CD4-positive, alpha-beta memory T cell (primary cell): ENCODE measurements around the gene PLA2G2A. TPM values are rescaled to one million over a fixed set of nuclear protein-coding genes. Genes with fewer than 3 reads are reported as not detected.

ENCODE experiments used
- CTCF ChIA-PET: fragments of 350-600 bp; sonication (Branson Sonifier 250); formaldehyde crosslinking; loops from one replicate; lab custom pipeline; 2021; ENCODE audit warnings: inconsistent platforms; ENCODE audit not compliant: partially characterized antibody; lab: Charles Lee
- POLR2A ChIA-PET: fragments of 350-600 bp; sonication (Branson Sonifier 250); formaldehyde crosslinking; loops from one replicate; lab custom pipeline; 2021; ENCODE audit not compliant: partially characterized antibody; lab: Charles Lee
- DNase-seq, 5 donors: peaks; one replicate each; pipeline versions ENCODE4 v3.0.0 to v3.0.0-alpha.2; 2020 to 2022; ENCODE audit warnings: mixed read lengths in 1 of 5
- H3K27ac ChIP-seq: one replicate; pipeline ENCODE4 v1.7.0; 2013; ENCODE audit warnings: low read depth, low read length
- H3K27me3 ChIP-seq: 2 replicates; pipeline ENCODE4 v1.7.0; 2013; ENCODE audit warnings: mild to moderate bottlenecking, low read length, moderate library complexity; ENCODE audit not compliant: insufficient read depth
- H3K36me3 ChIP-seq: 2 replicates; pipeline ENCODE4 v1.7.0; 2013; ENCODE audit warnings: mild to moderate bottlenecking, low read length, moderate library complexity; ENCODE audit not compliant: insufficient read depth
- H3K4me1 ChIP-seq: 2 replicates; pipeline ENCODE4 v1.7.0; 2013; ENCODE audit warnings: mild to moderate bottlenecking, low read length, moderate library complexity; ENCODE audit not compliant: insufficient read depth
- H3K4me3 ChIP-seq, 2 donors: one replicate each; pipeline ENCODE4 v1.7.0; 2013; ENCODE audit warnings: low read length in 2 of 2, mild to moderate bottlenecking in 1 of 2
- H3K9me3 ChIP-seq, 2 donors: one replicate each; pipeline ENCODE4 v1.7.0; 2013; ENCODE audit warnings: low read length in 2 of 2, control low read depth in 1 of 2; ENCODE audit not compliant: control insufficient read depth in 1 of 2
- H3K27ac Mint-ChIP-seq, 7 donors: one replicate each; pipeline ENCODE4 v1.8.0; 2020 to 2021; ENCODE audit warnings: mixed read lengths in 7 of 7, mild to moderate bottlenecking in 6 of 7, inconsistent platforms in 3 of 7, moderate library complexity in 3 of 7
- H3K27me3 Mint-ChIP-seq, 2 donors: one replicate each; pipeline ENCODE4 v1.8.0; 2020 to 2021; ENCODE audit warnings: mixed read lengths in 2 of 2
- H3K36me3 Mint-ChIP-seq, 2 donors: one replicate each; pipeline ENCODE4 v1.8.0; 2020 to 2021; ENCODE audit warnings: mixed read lengths in 2 of 2, inconsistent platforms in 1 of 2, mild to moderate bottlenecking in 1 of 2
- H3K4me1 Mint-ChIP-seq, 4 donors: one replicate each; pipeline ENCODE4 v1.8.0; 2020 to 2021; ENCODE audit warnings: mixed read lengths in 4 of 4, mild to moderate bottlenecking in 1 of 4
- H3K4me3 Mint-ChIP-seq, 8 donors: one replicate each; pipeline ENCODE4 v1.8.0; 2020 to 2021; ENCODE audit warnings: mixed read lengths in 8 of 8, mild to moderate bottlenecking in 7 of 8, moderate library complexity in 6 of 8, inconsistent platforms in 3 of 8
- H3K9me3 Mint-ChIP-seq, 8 donors: one replicate each; pipeline ENCODE4 v1.8.0; 2020 to 2021; ENCODE audit warnings: mixed read lengths in 8 of 8, mild to moderate bottlenecking in 5 of 8, inconsistent platforms in 3 of 8, moderate library complexity in 1 of 8
- intact Hi-C: fragments of 100-400 bp; cut with micrococcal nuclease; formaldehyde crosslinking; loops from one replicate; pipeline ENCODE4 v1.15.1; 2023
- polyA plus RNA-seq, 2 donors: library from polyadenylated mRNA; unstranded; fragments of 300-500 nt; fragmentation: Illumina TruSeq; gene quantifications; one replicate each; pipeline ENCODE4 v1.2.3, GENCODE V29; 2021
- total RNA-seq, 2 experiments: library from RNA; stranded (reverse); gene quantifications; one replicate each; pipeline ENCODE4 v1.2.3, GENCODE V29; 2021

PLA2G2A gene, protein sequence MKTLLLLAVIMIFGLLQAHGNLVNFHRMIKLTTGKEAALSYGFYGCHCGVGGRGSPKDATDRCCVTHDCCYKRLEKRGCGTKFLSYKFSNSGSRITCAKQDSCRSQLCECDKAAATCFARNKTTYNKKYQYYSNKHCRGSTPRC
- total RNA-seq (not detected), polyA plus RNA-seq (not detected)

DNA sequence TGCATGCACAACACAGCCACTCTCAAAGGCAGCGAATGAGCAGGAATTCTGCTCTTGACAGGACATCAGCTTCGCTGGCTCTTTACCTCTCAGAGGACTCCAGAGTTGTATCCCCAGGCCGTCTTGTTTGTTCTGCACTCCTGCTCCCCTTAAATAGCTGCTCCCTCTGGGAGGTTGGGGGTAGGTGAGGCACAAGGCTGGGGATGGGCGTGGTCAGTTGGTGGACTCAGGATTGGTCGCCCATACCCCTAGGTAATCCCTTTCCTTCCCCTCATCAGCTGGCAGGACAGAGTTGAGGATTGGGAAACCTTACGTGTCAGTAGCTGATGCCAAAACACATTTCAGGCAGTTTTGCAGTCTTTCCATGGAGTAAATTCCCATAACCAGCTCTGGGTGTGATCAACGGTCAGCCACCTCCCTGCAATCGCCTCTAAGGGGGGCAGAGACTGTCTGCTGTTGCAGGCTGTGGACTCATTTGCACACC lies at the start of gene PLA2G2A:
Gene PLA2G2A (minus strand): TSS at position 125 of the 484 bp plus-strand sequence. CDS start 845 bp downstream, outside the sequence.
- no peaks in the 10 kb centered on the region for H3K36me3 ChIP-seq
- CTCF ChIA-PET: no interaction called here
- H3K27me3 ChIP-seq: no peaks in the 10 kb centered on the region
- intact Hi-C loops: no loop called here
- no peak within 1 kb of the TSS for H3K4me3 ChIP-seq
- Mint-ChIP-seq H3K27ac (no peak within 1 kb of the TSS), H3K9me3 (peaks cover 0 to 2% (median 0%) of the 10 kb centered on the region in 8 donors), H3K36me3 (no peaks in the 10 kb centered on the region), H3K4me1 (peaks cover 0 to 2% (median 0%) of the 10 kb centered on the region in 4 donors), H3K27me3 (peaks cover 17 to 21% of the 10 kb centered on the region in 2 donors), H3K4me3 (no peak within 1 kb of the TSS)
- POLR2A ChIA-PET: no interaction called here
- H3K9me3 ChIP-seq: no peaks in the 10 kb centered on the region
- no peak within 1 kb of the TSS for H3K27ac ChIP-seq
- H3K4me1 ChIP-seq: no peaks in the 10 kb centered on the region
- no peak for DNase-seq

DNA sequence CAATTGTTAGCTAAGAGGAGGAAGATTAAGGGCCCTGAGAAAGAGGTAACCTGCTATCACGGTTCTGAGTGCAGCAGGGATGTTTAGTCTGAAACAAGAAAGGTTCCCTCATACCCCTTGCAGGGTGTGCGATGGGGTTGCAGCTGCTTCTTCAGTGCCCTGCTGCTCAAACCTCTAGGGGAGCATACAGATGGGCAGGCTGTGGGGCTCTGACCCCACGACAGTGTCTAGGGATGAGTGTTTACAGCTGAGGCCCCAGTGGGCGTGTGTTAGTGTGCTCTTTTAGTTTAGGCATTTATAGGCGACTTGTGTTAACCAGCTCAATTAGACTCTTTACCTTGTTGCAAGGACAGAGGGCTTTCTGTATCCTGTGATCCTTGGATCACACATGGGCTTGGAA lies 49.3 kb upstream of the PLA2G2A start:
- H3K36me3 Mint-ChIP-seq: no peaks in the 10 kb centered on the region
- H3K27me3 Mint-ChIP-seq: peaks cover 36 to 44% of the 10 kb centered on the region in 2 donors
- Histone ChIP-seq H3K9me3 (no peaks in the 10 kb centered on the region), H3K4me3 (no peak overlapping the region), H3K4me1 (no peaks in the 10 kb centered on the region), H3K36me3 (no peaks in the 10 kb centered on the region), H3K27me3 (peaks cover 6% of the 10 kb centered on the region), H3K27ac (no peak overlapping the region)
- ChIA-PET CTCF (no interaction called here), POLR2A (no interaction called here)
- no peaks in the 10 kb centered on the region for H3K4me1 Mint-ChIP-seq
- H3K9me3 Mint-ChIP-seq: peaks cover 0 to 13% (median 7%) of the 10 kb centered on the region in 8 donors
- no peak overlapping the region for H3K27ac Mint-ChIP-seq
- no peak for DNase-seq
- H3K4me3 Mint-ChIP-seq: no peak overlapping the region
- intact Hi-C loops: no loop called here

DNA sequence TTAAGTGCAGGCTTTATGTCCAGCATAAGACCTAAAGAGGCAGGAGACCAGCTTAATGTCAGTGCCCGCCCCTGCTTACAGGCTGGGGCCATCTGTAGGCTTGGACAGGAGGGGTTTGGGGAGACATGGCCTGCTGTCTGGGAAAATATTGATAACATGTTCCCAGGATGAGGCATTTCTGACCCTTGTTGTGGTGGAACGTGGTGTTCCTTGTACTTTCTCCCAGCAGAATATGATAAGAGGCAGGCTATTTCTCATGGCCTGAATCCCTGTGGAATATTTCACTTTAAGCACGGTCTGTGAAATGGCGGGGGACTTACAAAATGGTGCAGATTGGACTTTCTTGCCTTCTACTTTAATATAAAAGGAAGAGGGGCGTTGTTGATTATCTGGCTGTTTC lies 48.7 kb upstream of the PLA2G2A start:
- Mint-ChIP-seq H3K4me3 (no peak overlapping the region), H3K27me3 (peaks cover 40 to 44% of the 10 kb centered on the region in 2 donors), H3K36me3 (no peaks in the 10 kb centered on the region), H3K27ac (no peak overlapping the region), H3K4me1 (no peaks in the 10 kb centered on the region), H3K9me3 (peaks cover 0 to 18% (median 7%) of the 10 kb centered on the region in 8 donors)
- H3K9me3 ChIP-seq: no peaks in the 10 kb centered on the region
- no peak overlapping the region for H3K4me3 ChIP-seq
- POLR2A ChIA-PET: no interaction called here
- intact Hi-C loops: no loop called here
- peaks cover 6% of the 10 kb centered on the region for H3K27me3 ChIP-seq
- no peaks in the 10 kb centered on the region for H3K36me3 ChIP-seq
- CTCF ChIA-PET: no interaction called here
- no peaks in the 10 kb centered on the region for H3K4me1 ChIP-seq
- DNase-seq: no peak
- H3K27ac ChIP-seq: no peak overlapping the region

DNA sequence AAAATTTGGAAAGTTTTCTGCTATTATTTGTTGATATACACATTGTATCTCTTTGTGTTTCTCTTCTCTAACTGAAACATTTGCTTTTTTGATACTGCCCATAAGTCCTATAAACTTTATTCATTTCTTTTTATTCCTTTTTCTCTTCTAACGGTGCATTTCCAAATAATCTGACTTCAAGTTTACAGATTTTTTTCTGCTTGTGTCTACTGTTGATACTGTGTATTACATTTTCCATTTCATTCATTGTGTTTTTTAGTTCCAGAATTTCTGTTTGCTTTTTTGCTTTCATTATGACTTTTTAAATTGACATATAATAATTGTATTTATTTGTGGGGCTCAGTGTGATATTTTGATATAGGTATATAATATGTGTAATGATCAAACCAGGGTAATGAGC lies 38.3 kb upstream of the PLA2G2A start:
- H3K4me1 ChIP-seq: no peaks in the 10 kb centered on the region
- Mint-ChIP-seq H3K27me3 (peaks cover 9 to 17% of the 10 kb centered on the region in 2 donors), H3K4me1 (peaks cover 0 to 4% (median under 1%) of the 10 kb centered on the region in 4 donors), H3K27ac (no peak overlapping the region), H3K36me3 (peaks cover 3% of the 10 kb centered on the region in 2 donors), H3K9me3 (peaks cover 0 to 42% (median 34%) of the 10 kb centered on the region in 8 donors), H3K4me3 (no peak overlapping the region)
- H3K27ac ChIP-seq: no peak overlapping the region
- H3K4me3 ChIP-seq: no peak overlapping the region
- ChIA-PET CTCF (no interaction called here), POLR2A (no interaction called here)
- H3K9me3 ChIP-seq: no peaks in the 10 kb centered on the region
- intact Hi-C loops: no loop called here
- DNase-seq: no peak
- no peaks in the 10 kb centered on the region for H3K27me3 ChIP-seq
- H3K36me3 ChIP-seq: no peaks in the 10 kb centered on the region

DNA sequence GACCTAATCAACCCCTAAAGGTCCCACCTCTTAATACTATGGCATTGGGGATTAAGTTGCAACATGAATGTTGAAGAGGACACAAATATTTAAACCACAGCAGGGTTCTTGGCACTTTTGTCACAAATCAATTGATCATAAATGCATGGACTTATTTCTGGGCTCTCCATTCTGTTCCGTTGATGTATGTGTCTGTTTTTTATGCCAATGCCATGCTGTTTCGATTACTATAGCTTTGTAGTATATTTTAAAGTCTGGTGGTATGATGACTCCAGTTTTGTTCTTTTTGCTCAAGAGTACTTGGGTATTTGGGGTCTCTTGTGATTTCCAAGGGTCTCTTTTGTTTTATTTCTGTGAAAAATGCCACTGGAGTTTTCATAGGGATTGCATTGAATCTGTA lies 34.7 kb upstream of the PLA2G2A start:
- H3K4me3 ChIP-seq: no peak overlapping the region
- peaks cover 12 to 14% of the 10 kb centered on the region in 2 donors for H3K27me3 Mint-ChIP-seq
- H3K9me3 Mint-ChIP-seq: peaks cover 0 to 37% (median 28%) of the 10 kb centered on the region in 8 donors
- H3K4me1 Mint-ChIP-seq: peaks cover 0 to 4% (median under 1%) of the 10 kb centered on the region in 4 donors
- ChIA-PET CTCF (no interaction called here), POLR2A (no interaction called here)
- H3K27me3 ChIP-seq: no peaks in the 10 kb centered on the region
- H3K36me3 ChIP-seq: no peaks in the 10 kb centered on the region
- H3K36me3 Mint-ChIP-seq: peaks cover 3% of the 10 kb centered on the region in 2 donors
- no peak overlapping the region for H3K4me3 Mint-ChIP-seq
- H3K27ac ChIP-seq: no peak overlapping the region
- H3K9me3 ChIP-seq: no peaks in the 10 kb centered on the region
- intact Hi-C loops: no loop called here
- no peak overlapping the region for H3K27ac Mint-ChIP-seq
- no peaks in the 10 kb centered on the region for H3K4me1 ChIP-seq
- no peak for DNase-seq

DNA sequence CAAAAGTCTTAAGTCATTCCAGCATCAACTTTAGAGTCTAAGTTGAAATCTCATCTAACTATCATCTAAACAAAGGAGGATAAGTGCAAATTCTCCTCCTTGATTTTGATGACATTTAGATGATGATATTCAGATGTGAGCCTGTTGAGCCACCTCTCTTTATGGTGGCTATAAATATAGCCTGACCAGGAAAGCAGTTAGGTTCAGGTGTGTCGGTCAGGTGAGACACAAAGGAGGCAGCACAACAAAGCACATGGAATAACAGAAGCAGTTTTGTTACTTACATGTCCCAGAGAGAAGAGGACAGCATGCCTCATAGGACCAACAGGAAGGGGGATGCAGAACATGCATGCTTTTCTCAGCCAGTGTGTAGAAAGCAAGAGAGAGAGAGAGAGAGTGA lies 30.6 kb upstream of the PLA2G2A start:
- DNase-seq: no peak
- H3K4me3 Mint-ChIP-seq: no peak overlapping the region

DNA sequence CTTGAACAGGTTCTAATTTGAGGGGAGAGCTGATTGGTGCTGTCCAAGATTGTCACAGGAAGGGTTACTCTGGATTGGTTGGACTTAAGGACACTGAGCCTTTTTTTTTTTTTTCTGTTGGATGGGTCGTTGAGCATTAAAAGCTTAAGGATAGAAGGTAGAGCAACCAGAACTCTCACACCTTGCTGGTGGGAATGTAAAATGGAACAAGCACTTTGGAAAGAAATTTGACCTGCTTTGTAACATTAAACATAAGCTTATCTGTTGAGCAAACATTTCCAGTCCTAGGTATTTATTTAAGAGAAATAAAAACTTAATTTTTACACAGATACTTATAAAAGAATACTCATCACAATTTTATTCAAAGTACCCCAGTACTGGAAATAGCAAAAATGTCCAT lies 29.8 kb upstream of the PLA2G2A start:
- H3K27ac Mint-ChIP-seq: no peak overlapping the region
- H3K4me1 ChIP-seq: no peaks in the 10 kb centered on the region
- no peaks in the 10 kb centered on the region for H3K4me1 Mint-ChIP-seq
- no peaks in the 10 kb centered on the region for H3K36me3 ChIP-seq
- intact Hi-C loops: no loop called here
- ChIA-PET CTCF (no interaction called here), POLR2A (no interaction called here)
- no peaks in the 10 kb centered on the region for H3K9me3 ChIP-seq
- H3K27me3 ChIP-seq: no peaks in the 10 kb centered on the region
- H3K9me3 Mint-ChIP-seq: peaks cover 0 to 14% (median 8%) of the 10 kb centered on the region in 8 donors
- H3K4me3 ChIP-seq: no peak overlapping the region
- no peak overlapping the region for H3K27ac ChIP-seq
- no peaks in the 10 kb centered on the region for H3K36me3 Mint-ChIP-seq
- no peak for DNase-seq
- H3K27me3 Mint-ChIP-seq: peaks cover 27 to 28% of the 10 kb centered on the region in 2 donors
- H3K4me3 Mint-ChIP-seq: no peak overlapping the region

More for the DNA sequence above, 30.6 kb upstream of the PLA2G2A start:
- Histone ChIP-seq H3K36me3 (no peaks in the 10 kb centered on the region), H3K4me3 (no peak overlapping the region), H3K4me1 (no peaks in the 10 kb centered on the region), H3K9me3 (no peaks in the 10 kb centered on the region), H3K27ac (no peak overlapping the region), H3K27me3 (no peaks in the 10 kb centered on the region)
- intact Hi-C loops: no loop called here
- Mint-ChIP-seq H3K27me3 (peaks cover 21 to 24% of the 10 kb centered on the region in 2 donors), H3K4me1 (no peaks in the 10 kb centered on the region), H3K36me3 (no peaks in the 10 kb centered on the region), H3K27ac (no peak overlapping the region), H3K9me3 (peaks cover 0 to 17% (median 9%) of the 10 kb centered on the region in 8 donors)
- CTCF ChIA-PET: no interaction called here
- POLR2A ChIA-PET: no interaction called here
